Measurements from ENCODE around the gene CEP295NL. TPM values are rescaled to one million over a fixed set of nuclear protein-coding genes. Genes with fewer than 3 reads are reported as not detected.
A peak's percentile ranks its signal among the peaks of the same experiment; 100 is the strongest.

CEP295NL gene
- total RNA-seq, 1 donor from 2014 or later: 1.6 TPM

- FAIRE-seq (no peak), DNase-seq (ENCODE audit: low read depth) (no peak)
- Mint-ChIP-seq H3K27me3 (ENCODE audit: low read depth, unreplicated experiment) (peaks cover 5% of the 10 kb centered on the region), H3K4me3 (ENCODE audit: unreplicated experiment) (peak overlapping the region; percentile 70), H3K4me1 (ENCODE audit: low read depth, unreplicated experiment) (peaks cover 31% of the 10 kb centered on the region), H3K27ac (ENCODE audit: unreplicated experiment) (peak overlapping the region; percentile 97), H3K36me3 (ENCODE audit: low read depth, unreplicated experiment) (no peaks in the 10 kb centered on the region), H3K9me3 (ENCODE audit: unreplicated experiment) (no peaks in the 10 kb centered on the region)
- H3K79me2 ChIP-seq (ENCODE audit: insufficient read depth, low read length): no peaks in the 10 kb centered on the region
- peak overlapping the region; percentile 80 for H3K9ac ChIP-seq (ENCODE audit: low read length)
- no peaks in the 10 kb centered on the region for H3K36me3 ChIP-seq (ENCODE audit: insufficient read depth, low read length)
- no peaks in the 10 kb centered on the region for H4K20me1 ChIP-seq (ENCODE audit: insufficient read depth, low read length)
- H3K4me3 ChIP-seq (ENCODE audit: insufficient read depth, low read depth, low read length): no peak overlapping the region
- no peaks in the 10 kb centered on the region for H3K27me3 ChIP-seq (ENCODE audit: insufficient read depth, low read length)
- TF ChIP-seq CTCF (IDR thresholded peaks at IDR 0.05; ENCODE audit: insufficient read depth, low read depth, low read length) (no peak), EZH2 (IDR thresholded peaks at IDR 0.05; ENCODE audit: insufficient read depth, low read length) (no peak)
- peak overlapping the region; percentile 94 for H3K27ac ChIP-seq (ENCODE audit: low read depth, low read length)
- H2AFZ ChIP-seq (ENCODE audit: low read depth, low read length): no peak overlapping the region
- no peaks in the 10 kb centered on the region for H3K9me3 ChIP-seq (ENCODE audit: insufficient read depth, low read depth, low read length)
- H3K4me2 ChIP-seq (ENCODE audit: low read length): peak overlapping the region; percentile 83
- peaks cover 50% of the 10 kb centered on the region for H3K4me1 ChIP-seq (ENCODE audit: insufficient read depth, low read length)
These were observed 31.8 kb upstream of the CEP295NL start for GRCh38 chr17:78934681-78935418.

GRCh38 chr17:78933959-78934568, 31.1 kb upstream of the CEP295NL start:
- peak; percentile 99 for DNase-seq (ENCODE audit: low read depth)

More at GRCh38 chr17:78933959-78934568, 31.1 kb upstream of the CEP295NL start:
- Mint-ChIP-seq H3K27me3 (ENCODE audit: low read depth, unreplicated experiment) (peaks cover 7% of the 10 kb centered on the region), H3K36me3 (ENCODE audit: low read depth, unreplicated experiment) (no peaks in the 10 kb centered on the region), H3K4me1 (ENCODE audit: low read depth, unreplicated experiment) (peaks cover 27% of the 10 kb centered on the region), H3K9me3 (ENCODE audit: unreplicated experiment) (no peaks in the 10 kb centered on the region), H3K27ac (ENCODE audit: unreplicated experiment) (peak overlapping the region; percentile 97), H3K4me3 (ENCODE audit: unreplicated experiment) (peak overlapping the region; percentile 70)
- Histone ChIP-seq H3K4me1 (ENCODE audit: insufficient read depth, low read length) (peaks cover 42% of the 10 kb centered on the region), H2AFZ (ENCODE audit: low read depth, low read length) (peak overlapping the region; percentile 30), H3K27ac (ENCODE audit: low read depth, low read length) (peak overlapping the region; percentile 94), H3K4me2 (ENCODE audit: low read length) (peak overlapping the region; percentile 83), H4K20me1 (ENCODE audit: insufficient read depth, low read length) (no peaks in the 10 kb centered on the region), H3K36me3 (ENCODE audit: insufficient read depth, low read length) (no peaks in the 10 kb centered on the region), H3K27me3 (ENCODE audit: insufficient read depth, low read length) (no peaks in the 10 kb centered on the region), H3K79me2 (ENCODE audit: insufficient read depth, low read length) (no peaks in the 10 kb centered on the region), H3K9ac (ENCODE audit: low read length) (peak overlapping the region; percentile 80), H3K9me3 (ENCODE audit: insufficient read depth, low read depth, low read length) (no peaks in the 10 kb centered on the region), H3K4me3 (ENCODE audit: insufficient read depth, low read depth, low read length) (peak overlapping the region; percentile 34)
- peak; percentile 37 for FAIRE-seq
- no peak for TF ChIP-seq CTCF (IDR thresholded peaks at IDR 0.05; ENCODE audit: insufficient read depth, low read depth, low read length)
- no peak for TF ChIP-seq EZH2 (IDR thresholded peaks at IDR 0.05; ENCODE audit: insufficient read depth, low read length)
